ENCODE data around the gene PDGFA.

The PDGFA gene

GRCh38 chr7:539731-540411, 20.2 kb upstream of the PDGFA start:
- POLR2A ChIA-PET, result no interaction called here
- no peak for DNase-seq (ENCODE audit: extremely low spot score)

GRCh38 chr7:538764-539685, 19.4 kb upstream of the PDGFA start:
- no peak for DNase-seq (ENCODE audit: extremely low spot score)
- ChIA-PET CTCF (no interaction called here), POLR2A (no interaction called here)
- no peak for TF ChIP-seq CTCF (IDR thresholded peaks at IDR 0.05; ENCODE audit: control extremely low read depth, extremely low read depth, low read depth, missing control alignments)

More at GRCh38 chr7:539731-540411, 20.2 kb upstream of the PDGFA start:
- CTCF ChIA-PET, result no interaction called here
- TF ChIP-seq CTCF (IDR thresholded peaks at IDR 0.05; ENCODE audit: control extremely low read depth, extremely low read depth, low read depth, missing control alignments), result no peak

GRCh38 chr7:537911-538634, 18.4 kb upstream of the PDGFA start:
- DNase-seq (ENCODE audit: extremely low spot score), result no peak
- CTCF ChIA-PET, result no interaction called here
- POLR2A ChIA-PET, result no interaction called here
- TF ChIP-seq CTCF (IDR thresholded peaks at IDR 0.05; ENCODE audit: control extremely low read depth, extremely low read depth, low read depth, missing control alignments), result no peak

- TF ChIP-seq CTCF (IDR thresholded peaks at IDR 0.05; ENCODE audit: control extremely low read depth, extremely low read depth, low read depth, missing control alignments), result no peak
- no peak for DNase-seq (ENCODE audit: extremely low spot score)
- CTCF ChIA-PET, result no interaction called here
- POLR2A ChIA-PET, result no interaction called here
These were observed 16.6 kb upstream of the PDGFA start for GRCh38 chr7:536231-536630.

GRCh38 chr7:534959-535358, 15.3 kb upstream of the PDGFA start:
- POLR2A ChIA-PET, result no interaction called here
- DNase-seq (ENCODE audit: extremely low spot score), result no peak
- no peak for TF ChIP-seq CTCF (IDR thresholded peaks at IDR 0.05; ENCODE audit: control extremely low read depth, extremely low read depth, low read depth, missing control alignments)
- CTCF ChIA-PET, result interaction anchor here (1.1 to 1.3 kb wide), 2 partner anchors 8 to 11 kb away, joined by 3 read pairs; no protein-coding TSS in a partner anchor

GRCh38 chr7:534075-534474, 14.4 kb upstream of the PDGFA start:
- CTCF ChIA-PET, result interaction anchor here (1.3 kb wide), 1 partner anchor 10 kb away, joined by 3 read pairs; no protein-coding TSS in a partner anchor
- DNase-seq (ENCODE audit: extremely low spot score), result no peak
- TF ChIP-seq CTCF (IDR thresholded peaks at IDR 0.05; ENCODE audit: control extremely low read depth, extremely low read depth, low read depth, missing control alignments), result no peak
- POLR2A ChIA-PET, result no interaction called here

All from GM10248 (cell line).